Central memory CD4-positive, alpha-beta T cell (primary cell): ENCODE measurements around the gene PRRT1.
"Not testable (repeated sequence)": the region's sequence is repeated elsewhere in the genome, so short reads cannot be mapped to it uniquely, and the experiment has no call there.

Experiments used
- DNase-seq: peaks from one replicate; pipeline ENCODE4 v3.0.0; 2022

Gene PRRT1

DNA sequence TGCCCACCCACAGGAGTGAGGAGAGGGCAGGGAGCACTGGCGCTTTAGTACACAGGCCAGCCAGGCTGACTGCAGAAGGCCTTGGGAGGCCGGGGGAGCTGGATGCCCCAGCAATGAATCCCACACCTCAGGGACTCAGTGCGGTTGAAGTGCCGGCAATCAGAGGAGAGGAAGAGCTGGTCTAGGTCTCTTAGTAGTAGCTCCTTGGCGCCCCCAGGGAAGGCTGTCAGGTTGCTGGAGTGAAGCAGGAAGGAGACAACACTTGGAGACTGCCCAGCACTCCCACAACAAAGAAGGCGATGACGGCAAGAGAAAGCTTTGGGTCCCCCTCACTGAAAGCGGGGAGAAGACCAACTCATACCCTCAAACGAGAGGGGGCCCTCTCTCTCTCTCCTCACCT, 34.3 kb downstream of the PRRT1 start:
- no peak for DNase-seq

- DNase-seq, result no peak
These were observed 35.1 kb downstream of the PRRT1 start for GRCh38 chr6:32116674-32117073.

DNA sequence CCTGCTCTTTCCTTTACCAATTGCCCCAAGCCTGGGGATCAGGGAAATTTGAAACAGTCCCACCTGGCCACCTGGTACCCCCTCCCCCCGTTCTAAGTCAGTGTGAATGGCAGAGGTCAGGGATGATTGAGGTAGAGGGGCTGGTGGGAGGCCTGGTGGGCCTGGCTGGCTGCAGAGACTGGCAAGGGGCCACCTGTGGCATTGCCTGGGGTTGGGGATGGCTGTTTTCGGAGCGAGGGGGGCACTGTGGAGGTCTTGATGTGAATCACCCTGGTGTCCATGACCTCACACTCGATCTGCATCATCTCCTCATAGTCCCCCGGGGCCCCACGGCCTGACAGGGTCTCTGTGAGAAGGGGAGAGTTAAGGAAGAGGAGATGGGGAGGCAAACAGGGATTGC, 36.1 kb downstream of the PRRT1 start:
- no peak for DNase-seq

GRCh38 chr6:32114796-32115195, 36.9 kb downstream of the PRRT1 start:
- no peak for DNase-seq

DNA sequence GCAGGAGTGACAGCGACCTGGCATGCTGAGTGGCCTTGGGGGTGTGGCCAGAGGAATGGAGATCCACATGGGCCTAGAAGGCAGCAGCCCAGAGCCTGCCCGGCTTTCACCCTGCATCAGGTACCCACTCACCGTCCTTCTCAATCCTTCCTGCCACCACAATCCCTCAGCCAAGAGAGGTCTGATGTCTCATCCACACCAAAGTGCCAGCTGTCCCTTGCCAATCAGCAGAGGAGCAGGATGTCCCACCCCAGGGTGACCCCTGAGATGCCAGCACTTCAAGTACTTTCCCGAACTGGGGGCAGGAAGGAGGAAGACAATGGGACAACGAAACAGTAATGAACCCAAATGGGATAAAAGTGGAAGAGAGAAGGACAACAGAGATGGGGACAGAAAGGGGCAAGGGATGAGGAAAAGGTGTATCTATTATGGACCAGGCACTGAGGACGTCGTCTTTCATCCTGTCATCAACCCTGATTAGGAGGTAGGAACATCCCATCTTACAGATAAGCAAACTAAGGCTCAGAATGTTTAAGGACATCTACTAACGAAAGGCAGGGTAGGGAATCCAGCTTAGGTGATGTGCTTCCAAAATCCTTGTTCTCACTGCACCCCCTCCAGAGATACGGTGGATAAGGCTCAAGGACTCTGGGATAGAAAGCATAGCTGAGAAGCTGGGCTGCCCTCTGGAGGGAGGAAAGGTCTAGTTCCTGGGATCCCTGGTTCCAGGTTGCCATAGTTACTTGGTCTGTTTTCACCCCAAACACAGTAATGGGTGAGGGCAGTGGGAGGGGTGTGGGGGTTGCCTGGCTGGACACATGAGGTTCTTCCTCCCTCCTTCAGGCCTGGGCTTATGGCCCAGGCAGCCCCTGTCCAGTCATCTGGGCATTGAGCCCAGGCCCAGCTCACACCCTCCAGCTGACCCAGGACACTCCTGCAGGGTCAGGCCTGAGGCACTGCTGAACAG, 38.1 kb downstream of the PRRT1 start:
- no peak for DNase-seq

DNA sequence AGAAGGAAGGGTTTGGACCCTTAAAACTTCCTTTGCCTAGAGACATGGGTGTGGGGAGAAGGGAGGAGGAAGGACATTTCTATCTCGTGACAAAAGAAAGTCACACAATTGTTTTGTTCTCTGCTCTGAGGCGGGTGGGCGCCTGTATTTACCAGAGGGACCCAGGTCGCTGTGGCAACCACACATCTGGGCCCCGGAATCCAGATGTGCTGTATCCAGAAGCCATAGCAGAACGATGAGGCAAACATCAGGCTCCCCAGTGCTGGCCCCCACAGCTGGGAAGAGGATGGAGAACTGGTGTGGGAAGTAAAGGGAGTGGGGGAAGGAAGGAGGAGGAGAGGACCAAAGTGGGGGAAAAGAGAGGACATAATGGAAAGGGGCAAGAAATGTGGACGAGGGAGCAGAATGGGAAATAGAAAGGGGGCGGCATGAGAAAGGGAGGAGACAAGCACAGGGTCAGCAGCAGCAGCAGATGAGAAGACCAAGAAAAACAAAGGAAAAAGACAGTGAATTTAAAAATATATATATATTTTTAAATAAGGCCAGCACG, 39.2 kb downstream of the PRRT1 start:
- DNase-seq, result no peak

DNA sequence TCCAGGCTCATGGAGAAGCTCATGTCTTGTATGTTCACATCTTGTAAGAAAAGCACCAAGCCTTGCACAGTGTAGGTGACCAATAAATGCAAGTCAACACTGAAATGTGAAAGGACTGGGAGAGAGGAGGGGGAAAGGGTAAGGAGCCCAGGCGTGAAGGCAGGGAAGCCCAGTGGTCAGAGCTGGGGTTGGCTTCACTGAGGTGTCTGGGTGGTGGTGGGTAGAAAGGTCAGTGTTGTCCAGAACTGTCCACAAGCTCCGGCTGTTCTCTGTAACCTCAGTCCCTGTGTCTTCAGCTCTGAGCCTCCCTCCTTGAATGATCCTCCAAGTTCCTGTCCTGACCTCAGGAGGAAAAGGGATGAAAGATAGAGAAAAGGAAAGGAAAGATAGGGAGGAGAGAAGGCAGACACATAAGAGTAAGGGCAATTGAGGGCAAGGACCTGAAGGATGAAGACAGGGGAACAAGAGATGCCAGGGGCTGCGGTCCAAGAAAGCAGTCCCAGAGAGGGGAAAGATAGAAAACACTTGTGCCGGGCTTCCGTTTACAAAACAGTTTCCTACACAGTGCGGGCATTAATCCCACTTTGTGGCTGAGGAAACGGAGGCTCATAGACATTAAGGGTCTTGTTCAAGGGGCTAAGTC, 40.2 kb downstream of the PRRT1 start:
- DNase-seq, result no peak

- DNase-seq, result no peak
These were observed 41.1 kb downstream of the PRRT1 start for GRCh38 chr6:32110632-32111031.

- no peak for DNase-seq
These were observed 42.0 kb downstream of the PRRT1 start for GRCh38 chr6:32109765-32110160.

DNA sequence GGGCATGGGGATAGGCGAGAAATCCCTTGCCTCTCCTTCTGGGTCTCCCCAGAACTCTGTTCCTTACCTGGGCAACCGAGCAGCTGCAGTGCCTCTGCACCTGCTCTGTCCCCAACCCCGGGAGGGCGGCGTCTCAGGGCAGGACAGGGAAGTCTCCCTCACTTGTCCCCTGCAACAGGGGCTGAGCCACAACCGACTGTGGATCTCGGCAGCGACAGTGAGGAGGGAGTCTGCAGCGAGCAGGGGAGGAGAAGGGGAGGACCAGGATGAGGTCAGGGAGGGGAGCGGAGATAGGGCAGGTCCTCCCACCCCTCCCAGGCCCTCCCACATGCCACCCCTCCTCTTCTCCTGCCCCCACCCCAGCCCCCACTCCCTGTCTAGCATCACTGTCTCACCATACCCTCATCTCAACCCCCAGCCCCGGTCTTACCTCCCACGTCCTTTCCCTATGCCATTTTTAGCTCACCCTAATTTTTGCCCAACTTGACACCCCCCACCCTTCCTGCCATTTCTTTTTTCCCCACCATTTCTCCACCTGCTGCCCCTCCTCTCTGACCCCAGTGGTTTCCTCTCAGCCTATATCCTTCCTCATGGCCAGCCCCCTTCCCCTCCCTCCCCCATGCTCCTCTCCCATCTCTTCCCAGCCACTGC, 42.5 kb downstream of the PRRT1 start, which contains the start of gene TNXB:
TSS of gene TNXB (minus strand) at position 225 of the 651 bp plus-strand sequence. CDS start 11,140 bp downstream, outside the sequence.
- no peak for DNase-seq

DNA sequence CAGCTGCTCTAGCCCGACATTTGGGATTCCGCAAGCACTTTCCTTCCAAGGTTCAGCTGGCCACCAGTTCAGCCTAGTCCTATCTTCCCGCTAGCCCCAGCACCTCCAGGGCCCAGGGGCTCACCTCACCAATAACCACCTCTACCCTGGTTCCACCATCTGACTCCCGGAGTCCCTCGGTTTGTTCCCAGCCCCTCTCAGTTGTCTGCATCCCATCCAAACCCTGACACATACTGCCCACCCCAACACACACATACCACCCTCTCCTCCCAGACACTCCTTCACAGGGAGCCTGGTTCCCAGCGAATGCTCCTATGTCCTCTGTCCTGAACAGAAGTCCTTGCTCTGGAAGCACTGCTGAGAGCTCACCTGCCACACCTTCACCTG, 43.0 kb downstream of the PRRT1 start:
- DNase-seq, result no peak

GRCh38 chr6:32108094-32108627, 43.6 kb downstream of the PRRT1 start:
- no peak for DNase-seq

DNA sequence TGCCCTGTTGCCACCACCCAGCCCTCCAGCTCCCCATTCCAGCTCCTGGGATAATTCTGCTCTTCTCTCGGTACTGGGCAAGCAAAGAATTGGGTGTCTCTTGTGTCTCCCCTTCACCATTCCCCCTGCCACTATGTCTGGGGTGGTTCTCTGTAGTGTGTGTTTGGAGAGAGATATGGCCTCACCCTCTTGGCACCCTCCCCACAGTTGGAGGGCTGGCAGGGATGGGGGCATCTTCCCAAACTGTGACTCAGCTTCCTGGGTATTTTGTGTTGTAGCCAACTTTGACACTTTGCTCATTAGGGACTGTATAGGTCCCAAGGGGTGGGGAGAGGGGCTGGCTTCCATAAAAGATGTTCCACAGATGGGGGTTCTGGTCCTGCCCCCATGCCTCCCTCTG, 44.3 kb downstream of the PRRT1 start:
- DNase-seq, result no peak

DNA sequence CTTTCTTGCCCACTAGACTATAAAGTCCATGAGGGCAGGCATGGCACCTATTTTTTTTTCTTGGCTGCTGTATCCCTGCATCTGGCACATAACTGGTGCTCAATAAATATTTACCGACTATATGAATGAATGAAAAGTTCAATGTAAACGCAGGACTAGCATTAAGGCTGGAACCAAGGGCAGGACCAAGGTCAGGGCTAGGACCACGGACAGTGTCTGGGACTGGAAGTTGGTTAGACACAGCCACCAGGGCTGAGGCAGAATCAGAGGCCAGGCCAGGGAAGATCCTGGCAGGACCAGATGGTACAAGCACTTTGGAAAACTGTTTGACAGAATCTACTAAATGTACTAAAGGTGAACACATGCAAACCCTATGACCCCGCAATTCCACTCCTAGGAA, 46.3 kb downstream of the PRRT1 start:
- no peak for DNase-seq

- no peak for DNase-seq
These were observed 49.5 kb downstream of the PRRT1 start for GRCh38 chr6:32102255-32102654.

DNA sequence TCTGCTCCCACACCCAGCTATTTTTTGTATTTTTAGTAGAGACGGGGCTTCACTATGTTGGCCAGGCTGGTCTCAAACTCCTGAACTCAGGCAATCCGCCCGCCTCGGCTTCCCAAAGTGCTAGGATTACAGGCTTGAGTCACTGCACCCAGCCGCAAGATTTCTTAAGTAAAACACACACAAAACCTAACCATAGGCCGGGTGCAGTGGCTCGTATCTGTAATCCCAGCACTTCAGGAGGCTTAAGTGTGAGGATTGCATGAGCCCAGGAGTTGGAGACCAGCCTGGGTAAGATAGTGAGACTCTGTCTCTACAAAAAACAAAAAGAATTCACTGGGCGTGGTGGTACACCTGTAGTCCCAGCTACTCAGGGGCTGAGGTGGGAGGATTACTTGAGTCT, 51.5 kb downstream of the PRRT1 start:
- DNase-seq, result not testable (repeated sequence)
